GM06990 (cell line): Measurements from ENCODE around the gene RABL2B.

ENCODE experiments used
- DNase-seq: peaks from one replicate; pipeline ENCODE4 v3.0.0-alpha.2; 2011; ENCODE audit not compliant: insufficient read length; ENCODE audit errors: extremely low read depth
- H3K27me3 ChIP-seq: replicated peaks from 2 replicates; pipeline ENCODE4 v1.6.0; 2011; ENCODE audit warnings: low read length; ENCODE audit not compliant: control insufficient read depth, insufficient read depth
- H3K36me3 ChIP-seq: 2 replicates; pipeline ENCODE4 v1.5.1; 2011; ENCODE audit warnings: low read length; ENCODE audit not compliant: control insufficient read depth, insufficient read depth
- H3K4me3 ChIP-seq: replicated peaks from 2 replicates; pipeline ENCODE4 v1.5.1; 2011; ENCODE audit warnings: low read depth, mild to moderate bottlenecking, control low read depth, low read length
- CTCF ChIP-seq: IDR thresholded peaks from 2 replicates; pipeline ENCODE4 v1.5.1; 2011; ENCODE audit warnings: low read length, control low read depth, mild to moderate bottlenecking, inconsistent platforms; ENCODE audit not compliant: insufficient read depth, poor library complexity, severe bottlenecking

Gene RABL2B

GRCh38 chr22:50734343-50734771 is 49.1 kb downstream of the RABL2B start:
- no peak overlapping the region for H3K4me3 ChIP-seq
- TF ChIP-seq CTCF: no peak
- no peak for DNase-seq
- no peaks in the 10 kb centered on the region; the same call in 1 of the 2 replicates for H3K27me3 ChIP-seq
- H3K36me3 ChIP-seq: no peaks in the 10 kb centered on the region

GRCh38 chr22:50733521-50734342 is 49.7 kb downstream of the RABL2B start:
- Histone ChIP-seq H3K27me3 (no peaks in the 10 kb centered on the region; the same call in 1 of the 2 replicates), H3K36me3 (no peaks in the 10 kb centered on the region), H3K4me3 (no peak overlapping the region)
- DNase-seq: no peak
- no peak for TF ChIP-seq CTCF

GRCh38 chr22:50732681-50733080 is 50.8 kb downstream of the RABL2B start:
- no peak for DNase-seq
- Histone ChIP-seq H3K4me3 (no peak overlapping the region), H3K36me3 (no peaks in the 10 kb centered on the region), H3K27me3 (no peaks in the 10 kb centered on the region)
- no peak for TF ChIP-seq CTCF

GRCh38 chr22:50731811-50732624 is 51.4 kb downstream of the RABL2B start:
- peak; percentile 91 for TF ChIP-seq CTCF
- Histone ChIP-seq H3K27me3 (no peaks in the 10 kb centered on the region), H3K36me3 (no peaks in the 10 kb centered on the region), H3K4me3 (no peak overlapping the region)
- DNase-seq: peak; percentile 37

- no peak for DNase-seq
- no peaks in the 10 kb centered on the region for H3K36me3 ChIP-seq
- no peak overlapping the region for H3K4me3 ChIP-seq
- H3K27me3 ChIP-seq: no peaks in the 10 kb centered on the region
- TF ChIP-seq CTCF: no peak
Observed at GRCh38 chr22:50730941-50731661, 52.3 kb downstream of the RABL2B start.
